Coronary artery (tissue), 2 donors: ENCODE results near the gene PNPLA7.

Experiments used
- DNase-seq: peaks from one replicate; pipeline ENCODE4 v3.0.0-alpha.2; 2017; ENCODE audit warnings: low spot score
- H3K27ac ChIP-seq, 2 donors: fragments of 200-600 bp; sonication (generic); one replicate each; pipeline ENCODE4 v1.5.1; 2016 to 2019
- H3K4me3 ChIP-seq: fragments of 200-600 bp; sonication (generic); 2 replicates; pipeline ENCODE4 v1.5.1; 2016; ENCODE audit warnings: mild to moderate bottlenecking, moderate library complexity
- CTCF ChIP-seq: fragments of 200-600 bp; sonication (generic); IDR thresholded peaks from one replicate; pipeline ENCODE4 v1.5.1; 2019; ENCODE audit warnings: antibody characterized with exemption

Gene PNPLA7

GRCh38 chr9:137581361-137582285, 31.4 kb upstream of the PNPLA7 start:
- no peak overlapping the region for H3K4me3 ChIP-seq
- no peak for TF ChIP-seq CTCF
- no peak overlapping the region for H3K27ac ChIP-seq
- no peak for DNase-seq

- no peak for DNase-seq
- Histone ChIP-seq H3K27ac (no peak overlapping the region), H3K4me3 (no peak overlapping the region)
- TF ChIP-seq CTCF, result no peak
These were observed 30.7 kb upstream of the PNPLA7 start for GRCh38 chr9:137580954-137581322.

GRCh38 chr9:137580209-137580953, 30.2 kb upstream of the PNPLA7 start:
- Histone ChIP-seq H3K27ac (no peak overlapping the region), H3K4me3 (no peak overlapping the region)
- DNase-seq, result no peak
- TF ChIP-seq CTCF, result no peak

DNA sequence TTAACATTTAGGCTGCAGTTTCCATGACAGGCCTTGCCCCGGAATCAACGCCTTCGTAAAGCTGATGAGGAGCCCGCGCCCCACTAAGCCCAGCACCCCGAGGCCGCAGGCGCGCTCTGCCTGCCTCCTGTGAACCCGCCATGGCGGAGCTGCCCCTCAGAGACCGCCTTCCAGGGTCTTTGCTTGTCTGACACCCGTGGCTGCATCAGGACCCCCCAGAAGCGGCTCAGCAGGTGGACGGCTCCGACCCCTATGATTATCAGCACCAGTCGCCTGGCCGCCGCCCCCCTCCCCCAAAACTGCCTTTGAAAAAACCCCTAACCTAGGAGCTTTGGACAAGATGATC, 29.0 kb upstream of the PNPLA7 start:
- H3K27ac ChIP-seq, result peak overlapping the region in 1 of 2 donors; percentile 92
- no peak for TF ChIP-seq CTCF
- DNase-seq, result no peak
- H3K4me3 ChIP-seq, result peak overlapping the region; percentile 98

DNA sequence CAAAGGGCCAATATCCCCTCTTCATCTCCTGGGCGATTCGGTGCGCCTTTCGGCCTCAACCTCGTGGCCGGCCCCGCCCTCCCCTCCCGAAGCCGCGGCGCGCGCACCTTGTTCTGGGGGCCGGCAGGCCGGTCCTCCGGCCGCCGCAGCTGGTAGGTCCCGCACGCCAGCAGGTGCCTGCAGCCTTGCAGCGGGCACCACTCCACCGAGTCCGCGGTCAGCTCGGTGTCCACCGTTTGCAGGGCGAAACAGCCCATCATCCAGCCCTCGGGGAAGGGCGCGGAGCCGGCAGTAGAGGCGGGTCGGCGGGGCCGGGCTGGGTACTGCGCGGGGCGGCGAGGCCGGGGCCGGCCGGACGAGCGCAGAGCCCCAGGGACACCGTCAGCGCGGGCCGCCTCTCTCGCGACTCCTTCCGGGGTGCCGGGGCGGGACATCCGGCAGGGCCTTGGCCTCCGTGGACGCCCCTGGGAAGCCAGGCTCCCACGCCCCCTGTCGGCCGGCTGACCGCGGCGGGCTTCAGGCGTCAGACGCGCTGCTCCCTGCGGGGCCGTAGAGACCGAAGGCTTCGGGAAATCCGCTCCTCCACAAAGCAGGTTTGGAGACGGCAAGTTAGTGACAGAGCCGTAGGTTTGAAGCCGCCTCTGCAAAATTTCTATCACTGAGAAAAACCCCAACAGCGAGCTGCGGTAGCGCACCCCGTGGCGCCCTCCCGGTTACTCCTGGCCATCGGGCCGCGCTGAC, 28.5 kb upstream of the PNPLA7 start, which contains the start of gene DPH7:
TSS of gene DPH7 (minus strand) at position 408 of the 741 bp plus-strand sequence. CDS start at position 260, 148 bp downstream.
- peak; percentile 94 for TF ChIP-seq CTCF
- peak; percentile 94 for DNase-seq
- Histone ChIP-seq H3K27ac (peak within 1 kb of the TSS; percentile 58 to 92), H3K4me3 (peak within 1 kb of the TSS; percentile 98)

GRCh38 chr9:137575716-137576411, 25.7 kb upstream of the PNPLA7 start:
- TF ChIP-seq CTCF, result no peak
- Histone ChIP-seq H3K4me3 (no peak overlapping the region), H3K27ac (no peak overlapping the region)
- DNase-seq, result no peak
